GM12891 (cell line): ENCODE results near the gene COPG2.

ENCODE experiments used
- POLR2A ChIP-seq: IDR thresholded peaks from 2 replicates; pipeline ENCODE4 v1.6.1; 2011; ENCODE audit warnings: low read depth, low read length, control low read depth
- POLR2AphosphoS5 ChIP-seq: IDR thresholded peaks from 2 replicates; pipeline ENCODE4 v1.6.1; 2011; ENCODE audit warnings: low read depth, low read length, control low read depth
- POU2F2 ChIP-seq: IDR thresholded peaks from 2 replicates; pipeline ENCODE4 v1.6.1; 2011; ENCODE audit warnings: low read depth, mild to moderate bottlenecking, control low read depth, low read length, moderate library complexity
- TAF1 ChIP-seq: IDR thresholded peaks from 2 replicates; pipeline ENCODE4 v1.6.1; 2011; ENCODE audit warnings: low read depth, low read length, control low read depth

DNA sequence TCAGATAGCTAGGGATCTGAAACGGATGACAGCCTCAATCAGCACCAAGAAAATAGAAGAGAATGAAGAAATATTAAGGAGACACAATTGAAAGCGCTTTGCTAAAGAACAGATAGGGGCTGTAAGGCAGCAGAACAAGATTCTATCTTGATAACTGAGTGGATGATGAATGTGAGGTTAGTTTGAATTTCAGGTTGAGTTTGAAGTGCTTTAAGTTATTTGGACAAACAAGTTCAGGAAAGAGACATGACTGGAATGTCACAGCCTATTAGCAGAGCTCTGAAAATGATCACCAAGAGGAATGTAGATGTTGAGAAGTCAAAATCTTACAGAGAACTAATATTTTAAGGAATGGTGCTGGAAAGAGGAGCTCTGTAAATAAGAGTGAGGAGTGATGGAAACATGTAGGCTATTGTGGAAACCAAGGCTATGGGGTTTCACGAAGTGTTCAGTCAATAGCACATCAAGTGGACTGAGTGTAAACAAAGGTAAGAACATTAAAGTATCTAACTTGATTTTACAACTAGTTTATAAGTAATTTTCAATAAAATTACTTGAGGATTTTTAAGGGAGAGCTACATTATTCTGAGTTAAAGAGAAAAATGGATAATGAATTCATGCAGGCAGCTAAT lies 115.0 kb downstream of the COPG2 start:
- TF ChIP-seq POLR2A = no peak
- TF ChIP-seq TAF1 = no peak
- no peak for TF ChIP-seq POU2F2
- TF ChIP-seq POLR2AphosphoS5 = no peak
